Erythroblast (primary cell): ENCODE data around the gene DACH1.

ENCODE experiments used
- GATA1 ChIP-seq: IDR thresholded peaks from 2 replicates; pipeline ENCODE4 v1.6.1; 2011; ENCODE audit warnings: low read depth, mild to moderate bottlenecking, control low read depth, low read length, moderate library complexity
- POLR2A ChIP-seq: IDR thresholded peaks from 2 replicates; pipeline ENCODE4 v1.6.1; 2011; ENCODE audit warnings: mild to moderate bottlenecking, low read length

GRCh38 chr13:71873418-71874247, 6.6 kb upstream of the DACH1 start:
- no peak for TF ChIP-seq POLR2A
- TF ChIP-seq GATA1, result no peak
